Glomerular visceral epithelial cell (primary cell): ENCODE results near the gene CD180.
A peak's percentile ranks its signal among the peaks of the same experiment; 100 is the strongest.
"Not testable (repeated sequence)": the region's sequence is repeated elsewhere in the genome, so short reads cannot be mapped to it uniquely, and the experiment has no call there.

Experiments used
- DNase-seq: peaks from one replicate; pipeline ENCODE4 v3.0.0-alpha.2; 2016; ENCODE audit errors: extremely low spot score

CD180 gene

GRCh38 chr5:67188274-67189078 lies 8.1 kb downstream of the CD180 start:
- no peak for DNase-seq

GRCh38 chr5:67187006-67187715 lies 9.4 kb downstream of the CD180 start:
- no peak for DNase-seq

- no peak for DNase-seq
Observed at GRCh38 chr5:67183859-67184258, 12.7 kb downstream of the CD180 start.

GRCh38 chr5:67182301-67182790 lies 14.3 kb downstream of the CD180 start:
- peak; percentile 27 for DNase-seq

GRCh38 chr5:67181648-67182221 lies 14.9 kb downstream of the CD180 start:
- no peak for DNase-seq

- no peak for DNase-seq
Observed at GRCh38 chr5:67179697-67180361, 16.8 kb downstream of the CD180 start.

- no peak for DNase-seq
Observed at GRCh38 chr5:67178966-67179365, 17.6 kb downstream of the CD180 start.

- no peak for DNase-seq
Observed at GRCh38 chr5:67178085-67178484, 18.5 kb downstream of the CD180 start.

GRCh38 chr5:67176936-67177335 lies 19.7 kb downstream of the CD180 start:
- DNase-seq, result no peak

- no peak for DNase-seq
Observed at GRCh38 chr5:67173959-67174358, 22.6 kb downstream of the CD180 start.

- DNase-seq, result not testable (repeated sequence)
Observed at GRCh38 chr5:67173351-67173750, 23.2 kb downstream of the CD180 start.

- DNase-seq, result no peak
Observed at GRCh38 chr5:67170767-67171166, 25.8 kb downstream of the CD180 start.

- DNase-seq, result no peak
Observed at GRCh38 chr5:67168069-67168468, 28.5 kb downstream of the CD180 start.

GRCh38 chr5:67166460-67167285 lies 29.9 kb downstream of the CD180 start:
- DNase-seq, result no peak

- no peak for DNase-seq
Observed at GRCh38 chr5:67165526-67166459, 30.8 kb downstream of the CD180 start.

GRCh38 chr5:67164856-67165525 lies 31.6 kb downstream of the CD180 start:
- DNase-seq, result no peak

- no peak for DNase-seq
Observed at GRCh38 chr5:67163863-67164595, 32.6 kb downstream of the CD180 start.

GRCh38 chr5:67163231-67163756 lies 33.3 kb downstream of the CD180 start:
- DNase-seq, result no peak

- no peak for DNase-seq
Observed at GRCh38 chr5:67161767-67162166, 34.8 kb downstream of the CD180 start.
